Activated CD8-positive, alpha-beta memory T cell treated with anti-CD3 and anti-CD28 coated beads, Interleukin-2, amount 10 ng/mL, durations not matched to agents 7 days and 5 days (primary cell): Measurements from ENCODE around the gene CAPN7. TPM values are rescaled to one million over a fixed set of nuclear protein-coding genes. Genes with fewer than 3 reads are reported as not detected.

Experiments
- ATAC-seq: fragments of 150-1000 bp; cut with Tn5 transposase; one replicate; pipeline ENCODE4 v1.10.0; 2021; ENCODE audit warnings: moderate library complexity
- CTCF ChIA-PET: fragments of 350-600 bp; sonication (Branson Sonifier 250); formaldehyde crosslinking; loops from one replicate; lab custom pipeline; 2021; ENCODE audit warnings: antibody characterized with exemption; lab: Charles Lee
- DNase-seq: peaks from one replicate; pipeline ENCODE4 v3.0.0-alpha.2; 2020
- H3K27ac Mint-ChIP-seq: one replicate; pipeline ENCODE4 v1.8.0; 2021; ENCODE audit warnings: mild to moderate bottlenecking, mixed read lengths
- H3K27me3 Mint-ChIP-seq: one replicate; pipeline ENCODE4 v1.8.0; 2021; ENCODE audit warnings: mixed read lengths
- H3K36me3 Mint-ChIP-seq: one replicate; pipeline ENCODE4 v1.8.0; 2021; ENCODE audit warnings: mild to moderate bottlenecking, mixed read lengths
- H3K4me1 Mint-ChIP-seq: one replicate; pipeline ENCODE4 v1.8.0; 2021; ENCODE audit warnings: mixed read lengths
- H3K4me3 Mint-ChIP-seq: one replicate; pipeline ENCODE4 v1.8.0; 2021; ENCODE audit warnings: mild to moderate bottlenecking, moderate library complexity, mixed read lengths
- H3K9me3 Mint-ChIP-seq: one replicate; pipeline ENCODE4 v1.8.0; 2022; ENCODE audit warnings: low read depth, mixed read lengths
- total RNA-seq, 2 experiments: library from RNA; stranded (reverse); gene quantifications; one replicate each; pipeline ENCODE4 v1.2.3, GENCODE V29; 2021

CAPN7 gene
- total RNA-seq, 2 experiments from 2014 or later = 28.1 to 28.4 TPM

- ATAC-seq (peak; percentile 8), DNase-seq (peak; percentile 60)
- Mint-ChIP-seq H3K4me3 (peak overlapping the region; percentile 80), H3K27ac (peak overlapping the region; percentile 85), H3K36me3 (peaks cover 2% of the 10 kb centered on the region), H3K27me3 (no peaks in the 10 kb centered on the region), H3K9me3 (no peaks in the 10 kb centered on the region), H3K4me1 (peaks cover 26% of the 10 kb centered on the region)
- CTCF ChIA-PET = interaction anchor here (0.7 to 12.2 kb wide), 20 partner anchors 8 to 443 kb away, joined by 3 to 93 read pairs (median 4); partner anchors contain the start of genes RBSN and SH3BP5
Observed at GRCh38 chr3:15206662-15207576, 873 bp downstream of the CAPN7 start.

DNA sequence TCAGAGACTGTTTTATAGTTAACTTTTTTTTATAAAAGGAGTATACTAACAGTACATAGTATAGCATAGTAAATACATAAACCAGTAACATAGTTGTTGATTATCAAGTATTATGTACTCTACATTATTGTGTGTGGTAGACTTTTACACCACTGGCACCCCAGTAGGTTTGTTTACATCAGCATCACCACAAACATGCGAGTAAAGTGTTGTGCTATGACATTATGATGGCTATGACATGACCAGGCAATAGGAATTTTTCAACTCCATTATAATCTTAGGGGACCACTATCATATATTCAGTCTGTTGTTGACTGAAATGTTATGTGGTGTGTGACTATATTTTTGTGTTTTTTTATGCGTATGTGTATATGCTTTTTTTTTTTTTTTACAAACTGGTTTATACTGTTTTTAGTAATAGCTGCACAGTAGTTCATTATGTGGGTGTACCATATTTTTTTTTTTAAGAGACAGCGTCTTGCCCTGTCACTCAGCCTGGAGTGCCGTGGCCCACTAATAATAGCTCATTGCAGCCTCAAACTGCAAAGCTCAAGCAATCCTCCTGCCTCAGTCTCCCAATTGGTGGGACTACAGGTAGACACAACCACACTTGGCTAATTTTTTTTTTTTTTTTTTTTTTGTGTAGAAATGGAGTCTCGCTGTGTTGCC is 1.9 kb downstream of the CAPN7 start:
- ATAC-seq = no peak
- Mint-ChIP-seq H3K27me3 (no peaks in the 10 kb centered on the region), H3K9me3 (no peaks in the 10 kb centered on the region), H3K27ac (peak overlapping the region; percentile 49), H3K36me3 (peaks cover 7% of the 10 kb centered on the region), H3K4me1 (peaks cover 24% of the 10 kb centered on the region), H3K4me3 (peak overlapping the region; percentile 80)
- CTCF ChIA-PET = interaction anchor here (0.7 to 12.2 kb wide), 10 partner anchors 9 to 197 kb away, joined by 3 to 93 read pairs (median 4); partner anchors contain the start of genes RBSN and SH3BP5
- DNase-seq = no peak

- CTCF ChIA-PET = interaction anchor here (0.9 kb wide), 1 partner anchor 8 kb away, joined by 3 read pairs; no protein-coding TSS in a partner anchor
- peaks cover 15% of the 10 kb centered on the region for H3K4me1 Mint-ChIP-seq
Observed at GRCh38 chr3:15211937-15212336, 5.9 kb downstream of the CAPN7 start.

DNA sequence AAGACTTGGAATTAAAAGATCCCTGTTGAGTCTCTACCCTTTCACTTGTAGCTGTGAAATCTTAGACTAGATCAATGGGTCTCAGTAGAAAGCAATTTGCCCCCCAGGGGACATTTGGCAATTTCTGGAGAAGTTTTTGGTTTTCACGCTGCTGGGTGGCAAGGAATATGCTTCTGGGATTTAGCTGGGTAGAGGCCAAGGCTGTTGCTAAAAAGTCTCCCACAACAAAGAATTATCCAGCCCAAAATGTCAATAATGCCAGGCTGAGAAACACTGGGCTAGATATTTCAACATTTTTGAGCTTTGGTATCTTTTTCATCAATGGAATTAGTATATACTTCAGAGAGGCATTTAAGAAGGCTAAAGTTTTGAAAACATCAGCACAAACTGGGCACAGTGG is 8.7 kb downstream of the CAPN7 start:
- peaks cover 4% of the 10 kb centered on the region for H3K4me1 Mint-ChIP-seq
- no peak for DNase-seq
- CTCF ChIA-PET = interaction anchor here (1.2 to 1.5 kb wide), 2 partner anchors 9 to 12 kb away, joined by 3 to 6 read pairs; partner anchors contain the start of gene CAPN7
- H3K27ac Mint-ChIP-seq = no peak overlapping the region
- no peak overlapping the region for H3K4me3 Mint-ChIP-seq
- H3K27me3 Mint-ChIP-seq = no peaks in the 10 kb centered on the region
- H3K9me3 Mint-ChIP-seq = no peaks in the 10 kb centered on the region
- peaks cover 45% of the 10 kb centered on the region for H3K36me3 Mint-ChIP-seq
- ATAC-seq = no peak

More at GRCh38 chr3:15211937-15212336, 5.9 kb downstream of the CAPN7 start:
- DNase-seq (no peak), ATAC-seq (no peak)
- no peaks in the 10 kb centered on the region for H3K9me3 Mint-ChIP-seq
- no peak overlapping the region for H3K4me3 Mint-ChIP-seq
- no peaks in the 10 kb centered on the region for H3K27me3 Mint-ChIP-seq
- H3K36me3 Mint-ChIP-seq = peaks cover 25% of the 10 kb centered on the region
- H3K27ac Mint-ChIP-seq = no peak overlapping the region

GRCh38 chr3:15215996-15216395 is 9.9 kb downstream of the CAPN7 start:
- CTCF ChIA-PET = interaction anchor here (1.9 kb wide), 1 partner anchor 9 kb away, joined by 5 read pairs; no protein-coding TSS in a partner anchor
- H3K36me3 Mint-ChIP-seq = peaks cover 49% of the 10 kb centered on the region
- H3K27me3 Mint-ChIP-seq = no peaks in the 10 kb centered on the region
- H3K27ac Mint-ChIP-seq = no peak overlapping the region
- no peaks in the 10 kb centered on the region for H3K9me3 Mint-ChIP-seq
- DNase-seq = no peak
- ATAC-seq = no peak
- H3K4me1 Mint-ChIP-seq = peaks cover 1% of the 10 kb centered on the region
- no peak overlapping the region for H3K4me3 Mint-ChIP-seq

GRCh38 chr3:15216501-15216900 is 10.5 kb downstream of the CAPN7 start:
- no peak overlapping the region for H3K27ac Mint-ChIP-seq
- H3K27me3 Mint-ChIP-seq = no peaks in the 10 kb centered on the region
- H3K36me3 Mint-ChIP-seq = peaks cover 49% of the 10 kb centered on the region

GRCh38 chr3:15217011-15217671 is 11.1 kb downstream of the CAPN7 start:
- H3K9me3 Mint-ChIP-seq = no peaks in the 10 kb centered on the region
- H3K36me3 Mint-ChIP-seq = peaks cover 48% of the 10 kb centered on the region
- CTCF ChIA-PET = interaction anchor here (0.6 to 1.9 kb wide), 5 partner anchors 10 to 51 kb away, joined by 3 to 5 read pairs (median 4); partner anchors contain the start of gene CAPN7
- H3K4me3 Mint-ChIP-seq = no peak overlapping the region
- H3K27me3 Mint-ChIP-seq = no peaks in the 10 kb centered on the region
- H3K4me1 Mint-ChIP-seq = peaks cover under 1% of the 10 kb centered on the region
- DNase-seq (no peak), ATAC-seq (no peak)
- H3K27ac Mint-ChIP-seq = no peak overlapping the region

More at GRCh38 chr3:15216501-15216900, 10.5 kb downstream of the CAPN7 start:
- ATAC-seq = no peak
- CTCF ChIA-PET = interaction anchor here (1.9 kb wide), 1 partner anchor 9 kb away, joined by 5 read pairs; no protein-coding TSS in a partner anchor
- Mint-ChIP-seq H3K4me3 (no peak overlapping the region), H3K9me3 (no peaks in the 10 kb centered on the region), H3K4me1 (peaks cover 1% of the 10 kb centered on the region)
- DNase-seq = no peak

DNA sequence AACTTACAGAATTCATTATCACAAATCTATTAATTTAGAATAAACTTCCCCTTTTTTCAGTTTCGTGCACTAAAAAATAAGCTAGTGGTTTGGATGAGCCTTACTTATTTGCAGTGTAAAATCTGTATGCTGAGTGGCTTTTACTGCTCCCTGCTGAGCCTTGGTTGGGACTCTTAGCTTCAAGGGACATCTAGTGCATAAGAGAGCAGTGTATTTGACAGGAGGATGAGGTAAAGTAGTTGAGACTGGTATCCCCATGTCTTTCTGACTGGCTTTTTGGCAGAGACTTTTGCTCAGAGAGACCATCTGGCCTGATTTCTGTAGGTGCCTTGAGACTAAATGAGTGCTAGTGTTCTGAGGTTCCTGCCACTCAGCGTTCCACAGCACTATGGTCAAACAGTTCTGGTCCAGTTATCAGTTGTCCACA is 11.8 kb downstream of the CAPN7 start:
- peaks cover 50% of the 10 kb centered on the region for H3K36me3 Mint-ChIP-seq
- no peak for ATAC-seq

GRCh38 chr3:15218689-15219088 is 12.6 kb downstream of the CAPN7 start:
- Mint-ChIP-seq H3K27ac (no peak overlapping the region), H3K36me3 (peaks cover 49% of the 10 kb centered on the region)
- CTCF ChIA-PET = no interaction called here

More for the DNA sequence above, 11.8 kb downstream of the CAPN7 start:
- no peak overlapping the region for H3K4me3 Mint-ChIP-seq
- H3K27ac Mint-ChIP-seq = no peak overlapping the region
- no peaks in the 10 kb centered on the region for H3K27me3 Mint-ChIP-seq
- no peak for DNase-seq
- H3K4me1 Mint-ChIP-seq = no peaks in the 10 kb centered on the region
- no peaks in the 10 kb centered on the region for H3K9me3 Mint-ChIP-seq
- CTCF ChIA-PET = interaction anchor here (0.6 to 1.9 kb wide), 5 partner anchors 11 to 50 kb away, joined by 3 to 5 read pairs (median 4); partner anchors contain the start of gene CAPN7

DNA sequence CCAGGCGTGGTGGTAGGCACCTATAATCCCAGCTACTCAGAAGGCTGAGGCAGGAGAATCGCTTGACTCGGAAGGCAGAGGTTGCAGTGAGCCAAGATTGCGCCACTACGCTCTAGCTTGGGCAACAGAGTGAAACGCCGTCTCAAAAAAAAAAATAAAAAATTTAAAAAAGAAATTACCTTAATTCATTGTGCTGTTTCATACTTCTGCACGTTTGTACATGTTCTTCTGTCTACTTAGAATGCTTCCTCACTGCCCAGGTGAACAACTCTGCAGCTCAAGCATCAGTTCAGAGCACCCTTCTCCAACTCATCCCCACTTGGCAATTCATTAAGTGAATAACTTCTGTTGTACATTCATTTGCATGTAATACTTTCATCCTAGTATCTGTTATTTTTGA is 14.0 kb downstream of the CAPN7 start:
- H3K9me3 Mint-ChIP-seq = no peaks in the 10 kb centered on the region
- peaks cover 45% of the 10 kb centered on the region for H3K36me3 Mint-ChIP-seq
- CTCF ChIA-PET = no interaction called here

More at GRCh38 chr3:15218689-15219088, 12.6 kb downstream of the CAPN7 start:
- Mint-ChIP-seq H3K4me3 (no peak overlapping the region), H3K9me3 (no peaks in the 10 kb centered on the region), H3K27me3 (no peaks in the 10 kb centered on the region), H3K4me1 (no peaks in the 10 kb centered on the region)
- DNase-seq (no peak), ATAC-seq (no peak)

GRCh38 chr3:15220661-15221060 is 14.6 kb downstream of the CAPN7 start:
- CTCF ChIA-PET = no interaction called here
- H3K27me3 Mint-ChIP-seq = no peaks in the 10 kb centered on the region

More for the DNA sequence above, 14.0 kb downstream of the CAPN7 start:
- ATAC-seq (no peak), DNase-seq (no peak)
- Mint-ChIP-seq H3K4me1 (no peaks in the 10 kb centered on the region), H3K27me3 (no peaks in the 10 kb centered on the region), H3K4me3 (no peak overlapping the region), H3K27ac (no peak overlapping the region)

GRCh38 chr3:15221574-15222217 is 15.7 kb downstream of the CAPN7 start:
- Mint-ChIP-seq H3K9me3 (no peaks in the 10 kb centered on the region), H3K4me1 (peaks cover 3% of the 10 kb centered on the region), H3K4me3 (no peak overlapping the region), H3K27ac (no peak overlapping the region), H3K36me3 (peaks cover 38% of the 10 kb centered on the region), H3K27me3 (no peaks in the 10 kb centered on the region)
- CTCF ChIA-PET = interaction anchor here (0.7 to 1.7 kb wide), 7 partner anchors 11 to 376 kb away, joined by 3 to 7 read pairs (median 3); no protein-coding TSS in a partner anchor
- DNase-seq (no peak), ATAC-seq (no peak)

More at GRCh38 chr3:15220661-15221060, 14.6 kb downstream of the CAPN7 start:
- Mint-ChIP-seq H3K27ac (no peak overlapping the region), H3K4me3 (no peak overlapping the region), H3K9me3 (no peaks in the 10 kb centered on the region), H3K36me3 (peaks cover 40% of the 10 kb centered on the region), H3K4me1 (no peaks in the 10 kb centered on the region)
- ATAC-seq (no peak), DNase-seq (no peak)
